ENCODE results near the gene PHACTR2.

The PHACTR2 gene

DNA sequence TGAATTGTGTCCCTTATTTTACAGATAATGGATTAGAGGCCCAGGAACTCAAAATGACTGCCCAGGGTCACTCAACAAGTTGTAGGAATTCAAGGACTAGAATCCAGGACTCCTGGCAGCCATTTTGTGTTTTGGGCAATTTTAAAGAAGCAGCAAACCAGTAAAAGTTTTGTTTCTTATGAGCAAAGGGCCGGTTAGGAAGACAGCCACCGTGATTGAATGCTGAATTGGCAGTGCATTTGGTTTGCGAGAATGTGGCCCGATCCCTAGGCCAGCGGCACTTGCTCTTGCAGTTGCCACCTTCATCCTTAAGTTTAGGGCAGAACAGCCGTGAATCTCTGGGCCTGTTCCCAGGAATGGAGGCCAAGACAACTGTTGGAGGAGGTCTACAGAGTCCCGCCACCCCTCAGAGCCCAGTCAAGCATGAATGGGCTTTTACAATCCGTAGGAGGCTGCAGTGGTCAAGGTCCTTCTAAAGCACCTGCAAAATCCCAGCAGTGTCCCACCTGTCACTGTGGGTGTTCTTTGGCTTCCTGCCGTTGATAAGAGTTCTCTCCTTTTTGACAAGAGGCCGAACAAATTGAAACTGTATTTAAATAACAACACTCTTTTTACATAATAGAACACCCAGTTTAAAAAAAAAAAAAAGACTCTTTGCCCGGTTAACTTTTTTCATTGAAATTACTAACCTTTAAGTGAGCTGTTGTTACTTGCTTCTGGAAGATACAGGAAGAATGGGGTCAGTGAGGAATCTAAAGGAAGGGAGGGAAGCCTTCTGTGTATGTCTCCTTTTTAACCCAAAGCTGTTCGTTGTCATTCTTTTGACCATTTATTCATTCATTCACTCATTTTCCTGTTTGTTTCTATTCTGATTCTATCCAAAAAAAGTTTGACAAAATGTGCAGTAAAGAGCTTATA lies 68.7 kb downstream of the PHACTR2 start:
- Histone ChIP-seq H3K79me2 (ENCODE audit: control insufficient read depth, insufficient read depth, low read length, poor library complexity) (peaks cover 6% of the 10 kb centered on the region), H2AFZ (ENCODE audit: insufficient read depth, low read length, poor library complexity) (peak overlapping the region; percentile 80), H2BK120ac (ENCODE audit: insufficient read depth, low read length, poor library complexity) (peak overlapping the region; percentile 86), H4K91ac (ENCODE audit: low read depth, low read length) (peak overlapping the region; percentile 98), H3K9ac (ENCODE audit: low read length) (no peak overlapping the region), H3K36me3 (ENCODE audit: control insufficient read depth in 1 of 2, insufficient read depth in 2 of 2, low read length in 2 of 2) (no peaks in the 10 kb centered on the region), H3K4me1 (ENCODE audit: control insufficient read depth in 1 of 2, insufficient read depth in 2 of 2, low read length in 2 of 2) (peaks cover 27 to 41% of the 10 kb centered on the region in 2 experiments), H2BK5ac (ENCODE audit: low read depth, low read length, poor library complexity) (peak overlapping the region; percentile 87), H3K27ac (ENCODE audit: low read depth, low read length) (peak overlapping the region; percentile 88), H4K8ac (ENCODE audit: low read depth, low read length) (peak overlapping the region; percentile 98), H2BK12ac (ENCODE audit: low read length) (peak overlapping the region; percentile 95), H3K9me3 (ENCODE audit: insufficient read depth, low read depth, low read length) (no peaks in the 10 kb centered on the region), H3K27me3 (ENCODE audit: insufficient read depth, low read length) (no peaks in the 10 kb centered on the region), H2AK5ac (ENCODE audit: low read length) (peak overlapping the region; percentile 98), H3K23ac (ENCODE audit: low read length) (no peak overlapping the region), H3K4me2 (ENCODE audit: low read length) (peak overlapping the region; percentile 37), H3K79me1 (ENCODE audit: low read length) (peaks cover 22% of the 10 kb centered on the region), H3K14ac (ENCODE audit: low read length) (peak overlapping the region; percentile 99), H3K4ac (ENCODE audit: low read depth, low read length) (peak overlapping the region; percentile 80), H3K18ac (ENCODE audit: low read length) (peak overlapping the region; percentile 98), H3K4me3 (ENCODE audit: low read depth, low read length) (no peak overlapping the region), H4K12ac (ENCODE audit: low read depth, low read length) (peak overlapping the region; percentile 95)
- DNase-seq, result no peak
- no CpG with 5 or more reads among the region's 12 CpGs for WGBS (ENCODE audit: extremely low coverage, insufficient coverage, insufficient read length)

DNA sequence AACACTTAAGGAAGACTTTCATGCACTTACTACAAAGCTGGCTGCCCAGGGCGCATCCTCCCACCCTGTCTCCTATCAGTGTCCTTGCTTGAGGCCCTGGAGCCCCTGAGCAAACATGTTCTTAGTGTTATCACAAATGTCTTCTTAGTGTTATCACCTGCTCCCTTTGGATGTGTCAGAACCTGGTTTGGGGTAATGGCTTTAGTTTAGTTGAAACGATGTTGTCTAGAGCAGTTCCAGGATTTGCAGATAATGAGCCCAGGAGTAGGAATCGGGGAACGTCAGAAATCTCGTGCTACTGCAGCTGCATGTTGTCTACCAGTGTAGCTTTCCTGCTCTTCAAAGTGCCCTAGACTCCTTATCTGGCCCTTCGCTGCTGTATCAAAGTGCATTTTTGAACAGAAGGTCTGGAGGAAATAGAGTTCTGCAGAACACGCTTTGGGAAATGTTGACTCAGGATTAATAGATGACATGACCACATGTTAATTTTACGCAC lies 69.6 kb downstream of the PHACTR2 start:
- Histone ChIP-seq H3K27ac (ENCODE audit: low read depth, low read length) (no peak overlapping the region), H3K4me1 (ENCODE audit: control insufficient read depth in 1 of 2, insufficient read depth in 2 of 2, low read length in 2 of 2) (peaks cover 27 to 41% of the 10 kb centered on the region in 2 experiments), H4K12ac (ENCODE audit: low read depth, low read length) (no peak overlapping the region), H3K23ac (ENCODE audit: low read length) (no peak overlapping the region), H3K79me2 (ENCODE audit: control insufficient read depth, insufficient read depth, low read length, poor library complexity) (peaks cover 6% of the 10 kb centered on the region), H2AK5ac (ENCODE audit: low read length) (no peak overlapping the region), H2AFZ (ENCODE audit: insufficient read depth, low read length, poor library complexity) (no peak overlapping the region), H2BK120ac (ENCODE audit: insufficient read depth, low read length, poor library complexity) (no peak overlapping the region), H3K4me2 (ENCODE audit: low read length) (peak overlapping the region; percentile 3), H3K4me3 (ENCODE audit: low read depth, low read length) (no peak overlapping the region), H3K4ac (ENCODE audit: low read depth, low read length) (peak overlapping the region; percentile 28), H3K18ac (ENCODE audit: low read length) (peak overlapping the region; percentile 46), H2BK5ac (ENCODE audit: low read depth, low read length, poor library complexity) (no peak overlapping the region), H3K9me3 (ENCODE audit: insufficient read depth, low read depth, low read length) (no peaks in the 10 kb centered on the region), H2BK12ac (ENCODE audit: low read length) (peak overlapping the region; percentile 36), H3K36me3 (ENCODE audit: control insufficient read depth in 1 of 2, insufficient read depth in 2 of 2, low read length in 2 of 2) (no peaks in the 10 kb centered on the region), H3K79me1 (ENCODE audit: low read length) (peaks cover 22% of the 10 kb centered on the region), H4K8ac (ENCODE audit: low read depth, low read length) (no peak overlapping the region), H3K14ac (ENCODE audit: low read length) (no peak overlapping the region), H4K91ac (ENCODE audit: low read depth, low read length) (no peak overlapping the region), H3K27me3 (ENCODE audit: insufficient read depth, low read length) (no peaks in the 10 kb centered on the region), H3K9ac (ENCODE audit: low read length) (no peak overlapping the region)
- DNase-seq, result no peak
- no CpG with 5 or more reads among the region's 8 CpGs for WGBS (ENCODE audit: extremely low coverage, insufficient coverage, insufficient read length)

DNA sequence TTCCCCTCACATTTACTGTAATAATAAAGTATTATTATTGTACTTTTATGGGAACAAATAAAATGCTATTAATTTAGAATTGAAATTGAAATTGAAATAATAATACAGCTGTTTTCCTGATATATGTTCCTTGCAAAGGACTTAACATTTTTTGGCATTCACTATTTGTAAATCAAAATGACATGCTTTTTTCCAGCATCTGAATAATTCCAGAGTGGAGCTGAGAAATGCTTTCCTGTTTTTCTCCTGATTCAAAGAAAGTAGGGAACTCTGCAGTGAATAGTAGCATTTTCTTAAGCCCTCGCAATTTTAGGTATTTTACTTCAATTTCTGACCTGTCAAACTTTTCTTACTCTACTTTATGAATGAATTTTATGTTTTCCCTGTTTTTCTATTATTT lies 72.1 kb downstream of the PHACTR2 start:
- H4K12ac ChIP-seq (ENCODE audit: low read depth, low read length), result no peak overlapping the region
- H4K8ac ChIP-seq (ENCODE audit: low read depth, low read length), result no peak overlapping the region
- H2BK120ac ChIP-seq (ENCODE audit: insufficient read depth, low read length, poor library complexity), result no peak overlapping the region
- no CpG with 5 or more reads among the region's 1 CpG for WGBS (ENCODE audit: extremely low coverage, insufficient coverage, insufficient read length)
- H3K36me3 ChIP-seq (ENCODE audit: control insufficient read depth in 1 of 2, insufficient read depth in 2 of 2, low read length in 2 of 2), result peaks cover 0 to 3% of the 10 kb centered on the region in 2 experiments
- no peak overlapping the region for H3K18ac ChIP-seq (ENCODE audit: low read length)
- no peak overlapping the region for H3K23ac ChIP-seq (ENCODE audit: low read length)
- no peak overlapping the region for H3K14ac ChIP-seq (ENCODE audit: low read length)
- no peak overlapping the region for H2BK12ac ChIP-seq (ENCODE audit: low read length)
- H3K79me2 ChIP-seq (ENCODE audit: control insufficient read depth, insufficient read depth, low read length, poor library complexity), result peaks cover 4% of the 10 kb centered on the region
- no peak overlapping the region for H2BK5ac ChIP-seq (ENCODE audit: low read depth, low read length, poor library complexity)
- no peaks in the 10 kb centered on the region for H3K9me3 ChIP-seq (ENCODE audit: insufficient read depth, low read depth, low read length)
- no peak overlapping the region for H2AFZ ChIP-seq (ENCODE audit: insufficient read depth, low read length, poor library complexity)
- peaks cover 18 to 19% of the 10 kb centered on the region in 2 experiments for H3K4me1 ChIP-seq (ENCODE audit: control insufficient read depth in 1 of 2, insufficient read depth in 2 of 2, low read length in 2 of 2)
- no peak for DNase-seq
- H4K91ac ChIP-seq (ENCODE audit: low read depth, low read length), result no peak overlapping the region
- H3K27ac ChIP-seq (ENCODE audit: low read depth, low read length), result no peak overlapping the region
- H3K9ac ChIP-seq (ENCODE audit: low read length), result no peak overlapping the region
- no peaks in the 10 kb centered on the region for H3K27me3 ChIP-seq (ENCODE audit: insufficient read depth, low read length)
- H3K4me3 ChIP-seq (ENCODE audit: low read depth, low read length), result no peak overlapping the region
- H3K4ac ChIP-seq (ENCODE audit: low read depth, low read length), result no peak overlapping the region
- H3K4me2 ChIP-seq (ENCODE audit: low read length), result no peak overlapping the region
- no peak overlapping the region for H2AK5ac ChIP-seq (ENCODE audit: low read length)
- H3K79me1 ChIP-seq (ENCODE audit: low read length), result peaks cover 16% of the 10 kb centered on the region

DNA sequence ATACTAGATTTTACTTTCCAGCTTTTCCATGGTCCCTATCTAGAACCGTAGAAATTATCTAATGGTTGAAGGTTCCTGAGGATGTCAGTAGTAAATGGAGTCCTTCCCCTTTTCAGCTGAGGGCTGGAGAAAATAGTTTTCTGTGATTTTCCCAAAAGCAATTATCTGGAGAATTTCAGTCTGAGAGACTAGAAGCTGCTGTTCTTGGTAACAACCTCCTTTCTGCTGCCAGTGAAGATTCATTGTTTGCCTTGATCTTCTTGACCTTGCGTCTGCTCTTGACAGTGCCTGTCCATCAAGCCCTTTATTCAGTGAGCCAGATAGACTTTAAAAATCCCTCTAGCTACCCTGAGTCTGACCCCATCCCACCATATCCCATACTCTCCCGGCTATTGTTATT lies 73.1 kb downstream of the PHACTR2 start:
- H2AFZ ChIP-seq (ENCODE audit: insufficient read depth, low read length, poor library complexity), result no peak overlapping the region
- no peak overlapping the region for H4K91ac ChIP-seq (ENCODE audit: low read depth, low read length)
- H3K79me2 ChIP-seq (ENCODE audit: control insufficient read depth, insufficient read depth, low read length, poor library complexity), result peaks cover 4% of the 10 kb centered on the region
- H3K9me3 ChIP-seq (ENCODE audit: insufficient read depth, low read depth, low read length), result no peaks in the 10 kb centered on the region
- no peak overlapping the region for H3K4me3 ChIP-seq (ENCODE audit: low read depth, low read length)
- no peak overlapping the region for H3K9ac ChIP-seq (ENCODE audit: low read length)
- H3K79me1 ChIP-seq (ENCODE audit: low read length), result peaks cover 11% of the 10 kb centered on the region
- no peak overlapping the region for H2BK5ac ChIP-seq (ENCODE audit: low read depth, low read length, poor library complexity)
- peak overlapping the region; percentile 78 for H3K27ac ChIP-seq (ENCODE audit: low read depth, low read length)
- no peak overlapping the region for H3K18ac ChIP-seq (ENCODE audit: low read length)
- H4K8ac ChIP-seq (ENCODE audit: low read depth, low read length), result no peak overlapping the region
- no peak overlapping the region for H3K4ac ChIP-seq (ENCODE audit: low read depth, low read length)
- no peaks in the 10 kb centered on the region for H3K27me3 ChIP-seq (ENCODE audit: insufficient read depth, low read length)
- peaks cover 13 to 14% of the 10 kb centered on the region in 2 experiments for H3K4me1 ChIP-seq (ENCODE audit: control insufficient read depth in 1 of 2, insufficient read depth in 2 of 2, low read length in 2 of 2)
- H3K23ac ChIP-seq (ENCODE audit: low read length), result no peak overlapping the region
- no peak overlapping the region for H3K14ac ChIP-seq (ENCODE audit: low read length)
- WGBS (ENCODE audit: extremely low coverage, insufficient coverage, insufficient read length), result no CpG with 5 or more reads among the region's 3 CpGs
- no peak overlapping the region for H2BK120ac ChIP-seq (ENCODE audit: insufficient read depth, low read length, poor library complexity)
- H4K12ac ChIP-seq (ENCODE audit: low read depth, low read length), result no peak overlapping the region
- H3K4me2 ChIP-seq (ENCODE audit: low read length), result no peak overlapping the region
- H3K36me3 ChIP-seq (ENCODE audit: control insufficient read depth in 1 of 2, insufficient read depth in 2 of 2, low read length in 2 of 2), result peaks cover 0 to 7% of the 10 kb centered on the region in 2 experiments
- DNase-seq, result no peak
- H2AK5ac ChIP-seq (ENCODE audit: low read length), result no peak overlapping the region
- no peak overlapping the region for H2BK12ac ChIP-seq (ENCODE audit: low read length)

Measured in trophoblast cell (in vitro differentiated cells and primary cell).